Neuronal stem cell (in vitro differentiated cells): ENCODE results near the gene GASK1B.

Source experiments
- DNase-seq: peaks from one replicate; pipeline ENCODE4 v3.0.0-alpha.2; 2013; ENCODE audit warnings: low spot score
- H2AFZ ChIP-seq: one replicate; pipeline ENCODE4 v1.6.1; 2013; ENCODE audit warnings: mild to moderate bottlenecking, low read length, inconsistent platforms
- H2AK5ac ChIP-seq: 2 replicates; pipeline ENCODE4 v1.6.1; 2013; ENCODE audit warnings: low read depth, mild to moderate bottlenecking, inconsistent platforms, low read length, moderate library complexity, mixed read lengths
- H2BK120ac ChIP-seq: 2 replicates; pipeline ENCODE4 v1.6.1; 2013; ENCODE audit warnings: low read depth, mild to moderate bottlenecking, inconsistent platforms, low read length, moderate library complexity, mixed read lengths
- H2BK12ac ChIP-seq: one replicate; pipeline ENCODE4 v1.6.1; 2013; ENCODE audit warnings: low read length, inconsistent platforms
- H2BK15ac ChIP-seq: 2 replicates; pipeline ENCODE4 v1.6.1; 2013; ENCODE audit warnings: mild to moderate bottlenecking, low read length, inconsistent platforms, mixed read lengths
- H2BK5ac ChIP-seq: one replicate; pipeline ENCODE4 v1.6.1; 2013; ENCODE audit warnings: inconsistent platforms, mild to moderate bottlenecking, low read length, moderate library complexity
- H3K14ac ChIP-seq: one replicate; pipeline ENCODE4 v1.6.1; 2013; ENCODE audit warnings: low read length, inconsistent platforms
- H3K18ac ChIP-seq: 2 replicates; pipeline ENCODE4 v1.6.1; 2013; ENCODE audit warnings: low read length, inconsistent platforms
- H3K23ac ChIP-seq: 2 replicates; pipeline ENCODE4 v1.6.1; 2013; ENCODE audit warnings: low read depth, mild to moderate bottlenecking, mixed read lengths, low read length, inconsistent platforms; ENCODE audit not compliant: poor library complexity
- H3K27ac ChIP-seq: replicated peaks from 3 replicates; pipeline ENCODE4 v1.5.1; 2013; ENCODE audit warnings: low read length, inconsistent platforms
- H3K27me3 ChIP-seq, 3 experiments: 2 replicates each; pipeline ENCODE4 v1.6.1; 2013; ENCODE audit warnings: low read length in 3 of 3, mild to moderate bottlenecking in 2 of 3, inconsistent platforms in 1 of 3, low read depth in 1 of 3, mixed read lengths in 1 of 3, moderate library complexity in 1 of 3; ENCODE audit not compliant: control insufficient read depth in 3 of 3, insufficient read depth in 3 of 3
- H3K36me3 ChIP-seq, 2 donors: replicated peaks in 1 of 2; 2 replicates each; pipeline ENCODE4 v1.6.1; 2013; ENCODE audit warnings: low read length in 2 of 2; ENCODE audit not compliant: control insufficient read depth in 2 of 2, insufficient read depth in 2 of 2
- H3K4ac ChIP-seq: 2 replicates; pipeline ENCODE4 v1.6.1; 2013; ENCODE audit warnings: inconsistent platforms, mild to moderate bottlenecking, low read length, moderate library complexity
- H3K4me1 ChIP-seq, 2 donors: 1 replicate in 1 of 2; 2 replicates in 1 of 2; pipeline ENCODE4 v1.6.1; 2013; ENCODE audit warnings: low read length in 2 of 2, low read depth in 1 of 2; ENCODE audit not compliant: control insufficient read depth in 2 of 2, insufficient read depth in 1 of 2
- H3K4me2 ChIP-seq: one replicate; pipeline ENCODE4 v1.6.1; 2013; ENCODE audit warnings: mild to moderate bottlenecking, low read length, inconsistent platforms; ENCODE audit not compliant: insufficient read depth, poor library complexity, severe bottlenecking
- H3K4me3 ChIP-seq, 2 donors: 2 replicates each; pipeline ENCODE4 v1.5.1; 2013; ENCODE audit warnings: low read length in 2 of 2, mild to moderate bottlenecking in 2 of 2, inconsistent platforms in 1 of 2, moderate library complexity in 1 of 2
- H3K79me1 ChIP-seq: one replicate; pipeline ENCODE4 v1.6.1; 2013; ENCODE audit warnings: low read depth, mild to moderate bottlenecking, inconsistent platforms, low read length, moderate library complexity
- H3K9ac ChIP-seq: one replicate; pipeline ENCODE4 v1.6.1; 2013; ENCODE audit warnings: mild to moderate bottlenecking, low read depth, low read length, inconsistent platforms; ENCODE audit not compliant: poor library complexity
- H3K9me3 ChIP-seq, 2 donors: replicated peaks in 1 of 2; 2 replicates each; pipeline versions ENCODE3 to v1.6.1; 2013; ENCODE audit warnings: low read length in 2 of 2, mild to moderate bottlenecking in 2 of 2, inconsistent platforms in 1 of 2, low read depth in 1 of 2, mixed read lengths in 1 of 2, moderate library complexity in 1 of 2; ENCODE audit not compliant: control insufficient read depth in 2 of 2, insufficient read depth in 1 of 2
- H4K8ac ChIP-seq: one replicate; pipeline ENCODE4 v1.6.1; 2013; ENCODE audit warnings: low read depth, mild to moderate bottlenecking, inconsistent platforms, low read length, moderate library complexity
- H4K91ac ChIP-seq: one replicate; pipeline ENCODE4 v1.6.1; 2013; ENCODE audit warnings: low read length, low read depth, mild to moderate bottlenecking, inconsistent platforms; ENCODE audit not compliant: poor library complexity
- WGBS, 2 donors: extraction: QIAGEN DNeasy Blood & Tissue Kit; methylation state at CpG; one replicate each; pipeline ENCODE4 v1.1.7; 2013; ENCODE audit warnings: missing lambda C conversion rate in 2 of 2, mixed read lengths in 1 of 2; ENCODE audit not compliant: insufficient read length in 2 of 2, insufficient replicate concordance in 1 of 2; ENCODE audit errors: extremely low coverage in 2 of 2; 5-methylcytosine and 5-hydroxymethylcytosine counted together

GASK1B gene

GRCh38 chr4:158159054-158159717, 13.6 kb downstream of the GASK1B start:
- no peak overlapping the region for H4K91ac ChIP-seq
- no peaks in the 10 kb centered on the region for H3K27me3 ChIP-seq
- no peaks in the 10 kb centered on the region for H3K9me3 ChIP-seq
- H4K8ac ChIP-seq: no peak overlapping the region
- peaks cover 0 to 2% of the 10 kb centered on the region in 2 donors for H3K4me1 ChIP-seq
- H3K27ac ChIP-seq: no peak overlapping the region
- no peak overlapping the region for H3K18ac ChIP-seq
- DNase-seq: no peak
- WGBS, 2 donors: no CpG with 5 or more reads among the region's 3 CpGs
- no peaks in the 10 kb centered on the region for H3K79me1 ChIP-seq
- no peak overlapping the region for H3K4me3 ChIP-seq
- no peak overlapping the region for H2BK5ac ChIP-seq
- H2AFZ ChIP-seq: peak overlapping the region; percentile 0
- H3K4ac ChIP-seq: no peak overlapping the region
- no peak overlapping the region for H2BK12ac ChIP-seq
- H2AK5ac ChIP-seq: no peak overlapping the region
- H3K9ac ChIP-seq: no peak overlapping the region
- no peak overlapping the region for H3K14ac ChIP-seq
- H2BK15ac ChIP-seq: no peak overlapping the region
- H3K4me2 ChIP-seq: no peak overlapping the region
- no peak overlapping the region for H2BK120ac ChIP-seq
- H3K36me3 ChIP-seq: no peaks in the 10 kb centered on the region
- H3K23ac ChIP-seq: no peak overlapping the region

GRCh38 chr4:158157412-158157811, 15.4 kb downstream of the GASK1B start:
- Histone ChIP-seq H3K4me1 (peaks cover 0 to 2% of the 10 kb centered on the region in 2 donors), H2AK5ac (no peak overlapping the region), H2AFZ (peak overlapping the region; percentile 50), H2BK12ac (no peak overlapping the region), H3K18ac (no peak overlapping the region), H4K91ac (no peak overlapping the region), H3K4ac (no peak overlapping the region), H3K27me3 (no peaks in the 10 kb centered on the region), H2BK120ac (no peak overlapping the region), H3K36me3 (no peaks in the 10 kb centered on the region), H3K23ac (no peak overlapping the region), H3K79me1 (no peaks in the 10 kb centered on the region), H3K27ac (no peak overlapping the region), H2BK5ac (no peak overlapping the region), H3K9ac (no peak overlapping the region), H3K9me3 (no peaks in the 10 kb centered on the region), H4K8ac (no peak overlapping the region), H3K14ac (no peak overlapping the region), H3K4me3 (no peak overlapping the region), H2BK15ac (no peak overlapping the region), H3K4me2 (no peak overlapping the region)
- no peak for DNase-seq
- WGBS, 2 donors: no CpG with 5 or more reads among the region's 4 CpGs

GRCh38 chr4:158155656-158156356, 17.0 kb downstream of the GASK1B start:
- Histone ChIP-seq H3K18ac (no peak overlapping the region), H2BK12ac (no peak overlapping the region), H2BK5ac (no peak overlapping the region), H3K9ac (no peak overlapping the region), H3K27me3 (no peaks in the 10 kb centered on the region), H3K4me2 (no peak overlapping the region), H3K4me3 (no peak overlapping the region), H3K9me3 (no peaks in the 10 kb centered on the region), H3K36me3 (no peaks in the 10 kb centered on the region), H2AFZ (no peak overlapping the region), H3K23ac (no peak overlapping the region), H2BK15ac (no peak overlapping the region), H3K14ac (no peak overlapping the region), H2AK5ac (no peak overlapping the region), H3K4me1 (peaks cover 0 to 2% of the 10 kb centered on the region in 2 donors), H4K8ac (no peak overlapping the region), H3K27ac (no peak overlapping the region), H3K4ac (no peak overlapping the region), H3K79me1 (no peaks in the 10 kb centered on the region), H4K91ac (no peak overlapping the region), H2BK120ac (no peak overlapping the region)
- no peak for DNase-seq
- no CpG with 5 or more reads among the region's 8 CpGs for WGBS, 2 donors

- WGBS, 2 donors: no CpG with 5 or more reads among the region's 3 CpGs
- DNase-seq: no peak
Measured at GRCh38 chr4:158147151-158147550, 25.7 kb downstream of the GASK1B start.

More at GRCh38 chr4:158147151-158147550, 25.7 kb downstream of the GASK1B start:
- Histone ChIP-seq H2BK120ac (no peak overlapping the region), H2BK5ac (no peak overlapping the region), H2AFZ (no peak overlapping the region), H3K27me3 (no peaks in the 10 kb centered on the region), H3K79me1 (no peaks in the 10 kb centered on the region), H3K4me1 (no peaks in the 10 kb centered on the region), H4K91ac (no peak overlapping the region), H2BK12ac (no peak overlapping the region), H3K18ac (no peak overlapping the region), H3K14ac (no peak overlapping the region), H2AK5ac (no peak overlapping the region), H3K9ac (no peak overlapping the region), H3K23ac (no peak overlapping the region), H3K4me2 (no peak overlapping the region), H3K27ac (no peak overlapping the region), H2BK15ac (no peak overlapping the region), H3K4ac (no peak overlapping the region), H3K4me3 (no peak overlapping the region), H3K9me3 (peaks cover 0 to 2% of the 10 kb centered on the region in 2 donors), H4K8ac (no peak overlapping the region), H3K36me3 (no peaks in the 10 kb centered on the region)
